Inflammatory macrophage treated with lipopolysaccharide for 1 hour (primary cell): ENCODE data around the gene PPP6R2.
"Not testable (repeated sequence)": the region's sequence is repeated elsewhere in the genome, so short reads cannot be mapped to it uniquely, and the experiment has no call there.

Source experiments
- DNase-seq, 2 donors: peaks; one replicate each; pipeline ENCODE4 v3.0.0-alpha.2; 2020 to 2022

Gene PPP6R2

DNA sequence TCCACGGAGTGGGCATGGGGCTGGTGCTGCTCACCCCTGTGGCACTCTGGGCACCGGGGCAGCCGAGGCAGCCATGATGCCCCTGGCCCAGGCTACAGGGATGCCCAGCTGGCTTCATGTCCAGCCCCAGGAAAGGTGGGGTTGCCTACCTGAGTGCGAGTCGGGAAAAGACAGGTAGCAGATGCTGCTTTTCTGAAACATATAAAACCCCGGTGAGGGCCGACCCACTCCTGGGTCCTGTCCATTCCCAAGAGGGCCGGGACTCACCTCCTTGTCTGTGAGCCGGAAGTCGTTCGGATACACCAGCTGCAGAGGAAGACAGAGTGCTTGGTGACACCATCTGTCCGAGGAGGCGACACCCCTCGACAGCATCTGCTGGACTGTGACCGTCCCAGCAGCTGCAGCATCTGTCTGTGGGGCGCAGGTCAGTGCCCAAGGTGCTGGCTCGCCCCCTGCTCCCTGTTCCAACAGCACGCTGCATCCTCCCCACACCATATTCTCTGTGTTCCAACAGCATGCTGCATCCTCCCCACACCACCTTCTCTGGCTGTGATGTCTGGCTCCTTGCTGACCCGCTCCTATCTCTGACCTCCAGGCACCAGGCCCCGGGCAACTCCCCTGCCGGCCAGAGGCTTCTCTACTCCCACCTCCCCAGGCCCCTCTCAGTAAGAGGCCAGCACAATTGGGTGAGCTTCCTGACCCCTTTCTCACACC lies 24.3 kb upstream of the PPP6R2 start:
- no peak for DNase-seq

DNA sequence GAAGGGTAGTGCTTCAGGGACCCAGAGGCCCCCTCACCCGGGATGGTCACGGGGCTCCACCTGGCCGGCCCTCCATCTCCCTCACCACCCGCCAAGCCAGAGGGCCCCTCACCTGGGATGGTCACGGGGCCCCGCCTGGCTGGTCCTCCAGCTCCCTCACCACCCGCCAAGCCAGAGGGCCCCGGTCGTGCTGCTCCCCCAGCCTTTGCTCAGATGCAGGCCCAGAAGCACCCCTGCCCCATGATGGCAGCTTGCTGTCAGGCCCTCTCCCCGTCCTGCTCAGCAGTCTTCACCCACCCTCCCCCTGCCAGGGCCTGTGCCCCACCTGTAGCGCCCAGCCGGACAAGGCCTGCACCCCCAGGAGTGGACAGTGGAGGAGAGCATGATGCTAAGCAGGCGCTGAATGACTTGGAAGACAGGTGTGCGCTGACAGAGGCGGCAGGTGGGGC lies 23.6 kb upstream of the PPP6R2 start:
- DNase-seq: no peak

DNA sequence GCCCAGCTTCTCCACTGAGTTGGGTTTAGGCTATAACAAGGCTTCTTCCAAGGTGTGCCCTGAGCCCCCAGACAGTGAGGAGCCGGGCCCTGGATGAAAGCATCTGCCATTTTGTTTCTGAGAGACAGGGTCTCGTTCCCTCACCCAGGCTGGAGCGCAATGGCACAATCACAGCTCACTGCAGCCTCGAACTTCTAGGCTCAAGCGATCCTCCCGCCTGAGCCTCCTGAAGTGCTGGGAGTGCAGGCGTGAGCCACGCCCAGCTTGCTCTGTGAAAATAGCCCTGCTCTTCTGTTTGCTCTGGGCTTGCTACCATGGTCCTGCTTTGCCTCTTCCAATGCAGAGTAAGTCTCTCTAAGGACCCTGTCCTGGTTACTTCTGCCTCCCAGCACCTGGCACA lies 23.0 kb upstream of the PPP6R2 start:
- DNase-seq: no peak

- no peak for DNase-seq
Observed at GRCh38 chr22:50320671-50321325, 22.3 kb upstream of the PPP6R2 start.

- not testable (repeated sequence) for DNase-seq
Observed at GRCh38 chr22:50322382-50323104, 20.6 kb upstream of the PPP6R2 start.

GRCh38 chr22:50323900-50324299 lies 19.2 kb upstream of the PPP6R2 start:
- no peak for DNase-seq

- DNase-seq: no peak
Observed at GRCh38 chr22:50325444-50326224, 17.5 kb upstream of the PPP6R2 start.

GRCh38 chr22:50326225-50326955 lies 16.7 kb upstream of the PPP6R2 start:
- DNase-seq: no peak

- peak; percentile 72 to 88 for DNase-seq
Observed at GRCh38 chr22:50326956-50327710, 16.0 kb upstream of the PPP6R2 start, which contains the start of gene DENND6B. TSS of gene DENND6B (minus strand) at chr22:50327012. CDS start at chr22:50326988, 24 bp downstream.

DNA sequence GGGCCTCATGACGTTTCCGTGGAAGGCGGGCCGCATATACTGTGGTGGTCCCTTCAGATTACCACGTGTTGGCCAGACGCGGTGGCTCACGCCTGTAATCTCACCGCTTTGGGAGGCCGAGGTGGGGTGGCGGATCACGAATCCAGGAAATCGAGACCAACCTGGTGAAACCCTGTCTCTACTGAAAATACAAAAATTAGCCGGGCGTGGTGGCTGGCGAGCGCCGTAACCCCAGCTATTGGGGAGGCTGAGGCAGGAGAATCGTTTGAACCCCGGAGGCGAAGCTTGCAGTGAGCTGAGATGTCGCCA lies 15.5 kb upstream of the PPP6R2 start:
- no peak for DNase-seq

DNA sequence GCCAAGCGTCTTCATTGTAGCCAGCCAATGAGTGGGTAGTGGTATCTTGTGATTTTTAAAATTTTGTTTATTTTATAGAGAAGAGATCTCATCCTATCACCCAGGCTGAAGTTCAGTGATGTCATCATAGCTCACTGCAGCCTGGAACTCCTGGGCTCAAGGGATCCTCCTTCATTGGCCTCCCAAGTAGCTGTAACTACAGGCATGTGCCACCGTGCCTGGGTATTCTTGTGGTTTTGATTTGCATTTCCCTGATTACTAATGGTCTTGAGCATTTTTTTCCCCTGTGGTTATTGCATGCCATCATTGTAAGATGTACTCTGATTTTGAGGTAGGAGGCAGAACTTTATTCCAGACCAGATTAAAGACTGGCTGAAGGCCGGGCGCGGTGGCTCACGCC lies 13.9 kb upstream of the PPP6R2 start:
- DNase-seq: peak in 1 of 2 donors; percentile 47

GRCh38 chr22:50334433-50334832 lies 8.7 kb upstream of the PPP6R2 start:
- not testable (repeated sequence) for DNase-seq

DNA sequence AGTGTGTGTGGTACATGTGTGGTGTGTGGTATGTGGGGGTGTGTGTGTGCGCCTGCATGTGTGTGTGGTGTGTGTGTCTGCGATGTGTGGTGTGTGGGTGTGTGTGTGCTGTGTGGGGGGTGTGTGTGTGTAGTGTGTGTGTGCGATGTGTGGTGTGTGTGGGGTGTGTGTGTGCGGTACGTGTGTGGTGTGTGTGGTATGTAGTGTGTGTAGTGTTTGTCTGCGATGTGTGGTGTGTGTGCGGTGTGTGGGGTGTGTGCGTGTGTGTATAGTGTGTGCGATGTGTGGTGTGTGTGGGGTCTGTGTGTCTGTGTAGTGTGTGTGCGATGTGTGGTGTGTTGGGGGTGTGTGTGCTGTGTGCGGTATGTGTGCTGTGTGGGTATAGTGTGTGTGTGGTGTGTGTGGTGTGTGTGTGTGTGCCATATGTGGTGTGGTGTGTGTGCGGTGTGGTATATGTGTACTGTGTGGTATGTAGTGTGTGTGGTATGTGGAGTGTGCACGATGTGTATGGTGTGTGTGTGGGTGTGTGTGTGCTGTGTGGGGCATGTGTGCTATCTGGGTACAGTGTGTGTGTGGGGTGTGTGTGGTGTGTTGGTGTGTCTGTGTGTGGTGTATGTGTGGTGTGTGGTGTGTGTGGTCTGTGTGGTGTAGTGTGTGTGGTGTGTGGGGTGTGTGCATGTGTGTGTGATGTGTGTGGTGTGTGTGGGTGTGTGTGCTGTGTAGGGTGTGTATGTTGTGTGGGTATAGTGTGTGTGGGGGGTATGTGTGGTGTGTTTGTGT lies 5.7 kb upstream of the PPP6R2 start:
- no peak for DNase-seq

DNA sequence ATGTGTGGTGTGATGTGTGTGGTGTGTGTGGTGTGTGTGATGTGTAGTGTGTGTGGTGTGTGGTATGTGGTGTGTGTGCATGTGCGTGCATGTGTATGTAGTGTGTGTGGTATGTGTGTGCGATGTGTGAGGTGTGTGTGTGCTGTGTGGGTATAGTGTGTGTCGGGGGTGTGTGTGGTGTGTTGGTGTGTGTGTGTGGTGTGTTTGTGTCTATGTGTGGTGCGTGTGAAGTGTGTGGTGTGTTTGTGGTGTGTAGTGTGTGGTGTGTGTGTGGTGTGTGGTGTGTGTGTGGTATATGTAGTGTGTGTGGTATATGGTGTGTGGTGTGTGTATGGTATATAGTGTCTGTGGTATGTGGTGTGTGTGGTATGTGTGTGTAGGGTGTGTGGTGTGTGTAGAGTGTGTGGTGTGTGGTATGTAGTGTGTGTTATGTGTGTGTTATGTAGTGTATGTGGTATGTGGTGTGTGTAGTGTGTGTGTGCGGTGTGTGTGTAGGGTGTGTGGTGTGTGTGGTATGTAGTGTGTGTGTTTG lies 5.0 kb upstream of the PPP6R2 start:
- no peak for DNase-seq

- no peak for DNase-seq
Observed at GRCh38 chr22:50338860-50339462, 4.2 kb upstream of the PPP6R2 start.

GRCh38 chr22:50339945-50340879 lies 2.9 kb upstream of the PPP6R2 start:
- DNase-seq: no peak

GRCh38 chr22:50341977-50342650 lies 1.0 kb upstream of the PPP6R2 start:
- peak; percentile 76 to 99 for DNase-seq

DNA sequence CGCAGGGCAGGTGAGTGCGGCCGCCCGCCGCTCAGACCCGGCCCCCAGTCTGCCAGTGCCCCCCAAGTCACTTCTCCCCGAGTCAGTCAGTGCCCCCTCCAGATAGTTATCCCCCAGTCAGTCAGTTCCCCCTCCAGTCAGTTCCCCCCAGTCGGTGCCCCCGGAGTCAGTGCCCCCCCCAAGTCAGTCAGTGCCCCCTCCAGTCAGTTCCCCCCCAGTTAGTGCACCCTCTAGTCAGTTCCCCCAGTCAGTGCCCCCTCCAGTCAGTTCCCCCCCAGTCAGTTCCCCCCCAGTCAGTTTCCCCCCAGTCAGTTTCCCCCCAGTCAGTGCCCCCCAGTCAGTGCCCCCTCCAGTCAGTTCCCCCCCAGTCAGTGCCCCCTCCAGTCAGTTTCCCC lies 411 bp downstream of the PPP6R2 start:
- no peak for DNase-seq
